ENCODE data around the gene LLGL1.
A peak's percentile ranks its signal among the peaks of the same experiment; 100 is the strongest.

Gene LLGL1

DNA sequence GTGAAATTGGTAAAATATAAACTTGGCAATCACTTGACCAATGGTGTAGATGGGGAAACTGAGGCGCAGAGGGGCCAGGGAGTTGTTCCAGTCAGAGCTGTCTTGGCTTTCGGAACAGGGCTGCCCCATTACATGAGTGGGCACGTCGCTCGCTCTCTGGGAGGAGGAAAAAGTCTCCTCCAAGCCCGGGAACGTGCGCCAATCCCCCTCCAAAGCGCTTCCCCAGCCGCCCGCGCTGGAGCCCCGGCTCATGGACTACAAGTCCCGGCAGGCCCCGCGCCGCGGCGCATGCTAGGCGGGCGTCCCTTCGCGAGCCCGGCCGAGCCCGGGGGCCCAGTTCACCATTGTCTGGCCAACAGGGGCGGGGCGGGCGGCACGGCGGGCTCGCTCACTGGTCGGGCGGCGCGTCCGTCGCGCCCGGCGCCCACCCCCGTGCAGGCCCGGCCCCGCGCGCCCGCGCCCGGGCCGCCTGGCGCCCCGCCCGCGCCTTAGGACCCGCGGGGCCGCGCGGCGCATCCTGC is at the start of gene LLGL1:
TSS of gene LLGL1 (plus strand) at position 515 of the 521 bp plus-strand sequence. CDS start 48 bp downstream, outside the sequence.
- DNase-seq = peak; percentile 96

GRCh38 chr17:18176176-18176575 is 49.3 kb upstream of the LLGL1 start:
- no peak for DNase-seq

DNA sequence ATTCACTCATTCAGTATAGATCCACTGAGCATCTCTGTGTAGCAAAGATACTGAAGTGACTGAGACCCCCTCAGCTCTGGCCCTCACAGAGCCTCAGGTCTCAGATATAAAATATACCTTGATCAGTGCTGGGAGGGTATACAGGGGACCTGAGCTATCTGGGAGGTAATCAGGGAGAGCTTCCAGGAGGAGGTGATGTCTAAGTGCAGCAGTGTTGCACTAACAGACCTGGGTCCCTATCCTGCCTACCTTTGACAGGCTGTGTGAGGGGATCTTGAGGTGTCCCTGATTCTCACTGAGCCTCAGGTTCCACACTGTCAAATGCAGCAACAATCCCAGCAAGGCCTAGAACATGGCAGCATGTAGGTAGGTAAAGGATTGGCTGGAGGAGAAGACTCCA is 48.3 kb upstream of the LLGL1 start:
- DNase-seq = no peak

DNA sequence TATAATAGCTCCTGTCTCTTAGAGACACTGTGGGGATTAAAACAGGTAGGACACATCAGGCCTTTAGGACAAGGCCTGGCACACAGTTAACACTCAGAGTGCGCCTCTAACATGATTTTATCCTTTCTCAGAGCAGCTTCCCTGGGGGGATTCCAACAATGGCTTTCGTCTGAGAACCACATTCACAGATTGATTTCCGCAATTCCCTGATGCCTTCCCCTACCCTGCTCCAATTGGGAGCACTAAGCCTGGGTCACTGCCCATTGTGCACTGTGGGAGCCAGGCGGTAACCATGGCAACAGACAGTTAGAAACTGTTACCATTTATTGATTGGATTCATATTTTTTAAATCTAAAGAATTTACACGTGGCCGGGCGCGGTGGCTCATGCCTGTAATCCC is 47.7 kb upstream of the LLGL1 start:
- no peak for DNase-seq

DNA sequence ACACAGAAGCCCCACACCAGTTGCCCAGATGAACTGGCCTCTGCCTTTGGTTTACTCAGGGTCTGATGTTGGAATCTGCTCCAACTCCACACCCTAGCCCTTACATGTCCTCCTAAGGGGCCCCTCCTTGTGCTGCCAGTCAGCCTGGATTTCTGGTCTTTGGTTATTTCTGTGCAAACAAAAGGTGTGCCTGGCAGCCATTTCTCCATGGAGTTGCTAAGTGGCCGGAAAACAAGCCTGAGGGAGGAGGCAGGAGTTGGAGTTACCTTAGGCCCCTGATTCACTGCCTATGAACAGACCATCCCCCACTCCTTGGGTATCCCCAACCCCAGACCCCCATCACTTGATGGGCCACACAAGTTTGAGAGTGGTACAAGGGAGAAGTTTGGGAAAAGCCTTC is 46.2 kb upstream of the LLGL1 start:
- DNase-seq = no peak

DNA sequence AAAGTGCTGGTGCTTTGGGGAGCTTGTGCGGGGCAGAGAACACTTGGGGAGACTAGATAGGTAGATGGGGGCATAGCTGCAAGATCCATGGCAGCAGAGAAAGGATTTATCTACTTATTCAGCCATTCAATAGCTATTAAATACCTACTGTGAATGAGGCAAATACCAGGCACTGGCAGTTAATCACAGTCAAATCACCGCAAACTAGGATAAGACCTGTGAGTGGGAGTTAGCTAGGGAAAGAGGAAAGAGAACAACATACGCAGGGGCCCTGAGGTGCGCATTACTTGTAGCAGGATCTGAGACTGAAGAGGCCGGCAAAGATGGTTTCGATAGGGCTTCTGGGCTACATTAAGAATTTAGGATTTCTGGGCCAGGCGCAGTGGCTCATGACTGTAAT is 45.6 kb upstream of the LLGL1 start:
- no peak for DNase-seq

- DNase-seq = no peak
These were observed 44.1 kb upstream of the LLGL1 start for GRCh38 chr17:18181358-18181757.

DNA sequence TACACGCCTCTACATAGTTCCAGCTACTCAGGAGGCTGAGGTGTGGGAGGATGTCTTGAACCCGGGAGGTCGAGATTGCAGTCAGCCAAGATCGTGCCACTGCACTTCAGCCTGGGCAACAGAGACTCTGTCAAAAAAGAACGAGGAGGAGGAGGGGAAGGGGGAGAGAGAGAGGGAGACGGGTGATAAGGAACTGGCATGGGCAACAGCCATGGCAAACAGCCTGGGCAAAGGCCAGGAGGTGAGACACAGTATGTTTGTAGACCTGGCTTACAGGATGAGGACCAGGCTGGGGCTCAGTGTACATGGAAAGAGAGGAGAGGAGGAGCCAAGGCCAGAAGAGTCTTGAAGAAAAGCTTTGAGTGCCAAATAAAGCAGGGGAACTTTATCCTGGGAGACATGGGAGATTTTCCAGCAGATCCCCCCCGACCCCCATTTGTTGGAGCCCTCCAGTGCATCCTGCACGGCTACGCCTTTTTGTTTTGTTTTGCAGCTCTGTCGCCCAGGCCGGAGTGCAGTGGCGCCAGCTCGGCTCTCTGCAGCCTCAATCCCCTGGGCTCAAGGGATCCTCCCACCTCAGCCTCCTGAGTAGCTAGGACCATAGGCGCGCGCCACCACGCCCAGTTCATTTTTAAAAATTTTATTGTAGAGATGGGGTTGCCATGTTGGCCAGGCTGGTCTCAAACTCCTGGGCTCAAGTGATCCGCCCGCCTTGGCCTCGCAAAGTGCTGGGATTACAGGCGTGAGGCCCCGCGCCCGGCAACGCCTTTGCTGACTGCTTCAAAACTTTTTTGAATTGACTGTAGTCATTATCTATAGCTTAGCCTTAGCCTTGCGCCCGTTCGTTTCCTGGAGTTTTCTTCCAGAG is 43.1 kb upstream of the LLGL1 start:
- DNase-seq = no peak

DNA sequence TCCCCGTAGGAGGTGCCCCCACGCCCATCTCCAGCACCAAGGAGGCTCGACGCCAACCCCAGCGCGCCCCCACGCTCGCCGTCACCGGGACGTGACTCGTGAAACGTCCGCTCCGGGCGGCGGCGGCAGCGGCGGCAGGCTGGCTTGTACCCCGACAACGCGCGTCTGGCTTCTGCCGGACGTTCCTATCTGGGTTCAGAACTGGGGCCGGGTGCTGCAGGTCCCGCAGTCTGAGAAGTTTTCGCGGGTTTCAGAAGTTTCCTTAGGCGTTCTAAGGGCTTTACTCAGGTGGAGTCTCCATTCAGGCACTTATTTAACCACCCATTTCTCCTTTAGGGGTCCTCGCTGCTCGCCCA is 42.5 kb upstream of the LLGL1 start:
- DNase-seq = peak; percentile 82

- peak; percentile 98 for DNase-seq
These were observed 41.9 kb upstream of the LLGL1 start, which contains the start of gene ALKBH5 for GRCh38 chr17:18183334-18184142. Gene ALKBH5 (plus strand): TSS chr17:18183828. CDS start chr17:18184244, 416 bp downstream.

- DNase-seq = peak; percentile 76
These were observed 41.0 kb upstream of the LLGL1 start for GRCh38 chr17:18184143-18185031.

- DNase-seq = no peak
These were observed 40.0 kb upstream of the LLGL1 start for GRCh38 chr17:18185391-18185790.

GRCh38 chr17:18185832-18186626 is 39.4 kb upstream of the LLGL1 start:
- DNase-seq = no peak

GRCh38 chr17:18186627-18186982 is 38.8 kb upstream of the LLGL1 start:
- DNase-seq = no peak

DNA sequence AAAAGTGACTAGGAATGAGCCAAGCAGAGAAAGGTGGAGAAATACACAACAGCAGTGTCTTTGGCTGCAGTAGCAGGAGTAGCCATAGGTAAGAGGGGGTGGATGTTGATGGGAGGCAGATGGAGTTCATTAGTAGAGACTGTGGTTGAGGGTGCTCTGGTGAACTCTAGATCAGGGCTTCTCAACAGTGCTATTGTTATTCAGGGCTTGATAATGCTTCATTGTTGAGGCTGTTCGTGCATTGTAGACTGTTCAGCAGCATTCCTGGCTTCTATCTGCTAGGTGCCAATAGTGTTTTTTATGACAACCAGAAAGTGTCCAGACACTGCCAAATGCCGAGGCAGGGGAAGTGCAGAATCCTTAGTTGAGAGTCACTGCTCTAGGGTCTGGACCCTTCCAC is 38.2 kb upstream of the LLGL1 start:
- DNase-seq = no peak

GRCh38 chr17:18187821-18188761 is 37.3 kb upstream of the LLGL1 start:
- no peak for DNase-seq

DNA sequence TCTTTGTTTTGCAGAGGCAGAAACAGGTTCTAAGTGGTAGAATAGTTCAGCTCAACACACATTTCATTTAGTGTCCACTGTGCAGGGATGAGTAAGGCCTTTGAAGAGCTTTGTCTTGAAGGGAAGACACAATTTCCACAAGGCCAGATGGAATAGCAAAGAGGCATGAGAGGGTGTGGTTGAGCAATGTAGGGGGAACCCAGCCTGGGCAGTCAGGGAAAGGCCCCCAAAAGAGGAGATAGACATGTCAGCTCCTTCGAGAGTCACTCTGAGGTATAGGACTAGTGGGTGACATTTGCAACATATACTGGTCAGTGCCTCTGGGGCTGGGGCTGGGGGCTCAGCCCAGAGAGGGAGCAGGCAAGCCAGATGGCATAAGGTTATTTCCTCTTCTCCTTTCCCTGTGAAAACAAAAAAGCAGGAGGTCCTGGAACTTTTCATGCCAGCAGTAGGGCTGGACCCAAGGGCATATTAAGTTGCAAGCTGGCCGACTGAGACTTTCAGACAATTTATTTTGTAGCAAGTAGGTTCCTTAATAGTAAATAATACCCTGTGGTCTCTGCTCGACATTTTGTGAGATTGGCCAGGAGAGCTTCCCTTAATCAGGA is 34.7 kb upstream of the LLGL1 start:
- DNase-seq = no peak

- no peak for DNase-seq
These were observed 34.2 kb upstream of the LLGL1 start for GRCh38 chr17:18191236-18191667.

- DNase-seq = no peak
These were observed 33.5 kb upstream of the LLGL1 start for GRCh38 chr17:18191967-18192366.

- no peak for DNase-seq
These were observed 31.0 kb upstream of the LLGL1 start for GRCh38 chr17:18194394-18194793.

All from activated CD8-positive, alpha-beta memory T cell treated with anti-CD3 and anti-CD28 coated beads, Interleukin-2, amount 50 U/mL, for 4 hours (primary cell).